A673 (cell line): ENCODE results near the gene LNX1. TPM values are rescaled to one million over a fixed set of nuclear protein-coding genes. Genes with fewer than 3 reads are reported as not detected.

Source experiments
- Bru-seq: library from RNA; stranded (reverse); fragments of 400-500 nt; gene quantifications from one replicate; lab custom pipeline; 2021; lab: Mats Ljungman, UMichigan
- BruChase-seq, 2 experiments: library from RNA; stranded (reverse); fragments of 400-500 nt; gene quantifications; one replicate each; lab custom pipeline; 2021; lab: Mats Ljungman, UMichigan
- BruUV-seq: library from RNA; stranded (reverse); fragments of 400-500 nt; replicated peaks from 2 replicates; lab custom pipeline; 2021; lab: Mats Ljungman, UMichigan
- CTCF ChIA-PET: fragments of 300-600 bp; sonication (Branson Sonifier 250); formaldehyde crosslinking; loops from one replicate; lab custom pipeline; 2022; ENCODE audit warnings: antibody characterized with exemption; lab: Charles Lee
- POLR2A ChIA-PET: fragments of 300-600 bp; sonication (Branson Sonifier 250); formaldehyde crosslinking; loops from one replicate; lab custom pipeline; 2022; ENCODE audit warnings: antibody characterized with exemption; ENCODE audit not compliant: low non-redundant PET; lab: Charles Lee
- DNase-seq: peaks from one replicate; pipeline ENCODE4 v3.0.0-alpha.2; 2015; ENCODE audit warnings: low spot score
- H3K27ac ChIP-seq: fragments of 200-600 bp; sonication (generic); 2 replicates; pipeline ENCODE4 v1.5.1; 2016; ENCODE audit warnings: mixed run types, low read depth, mild to moderate bottlenecking, mixed read lengths, antibody characterized with exemption, low read length; ENCODE audit not compliant: poor library complexity, severe bottlenecking
- H3K27me3 ChIP-seq: fragments of 200-600 bp; sonication (generic); replicated peaks from 2 replicates; pipeline ENCODE4 v1.6.1; 2017; ENCODE audit warnings: mixed run types, low read depth, mild to moderate bottlenecking, mixed read lengths, antibody characterized with exemption, low read length; ENCODE audit not compliant: insufficient read depth, poor library complexity
- H3K36me3 ChIP-seq: fragments of 200-600 bp; sonication (generic); 2 replicates; pipeline ENCODE4 v1.6.1; 2016; ENCODE audit warnings: mixed run types, mild to moderate bottlenecking, mixed read lengths, antibody characterized with exemption, low read length; ENCODE audit not compliant: insufficient read depth, poor library complexity, severe bottlenecking
- H3K4me1 ChIP-seq: fragments of 200-600 bp; sonication (generic); 2 replicates; pipeline ENCODE4 v1.6.1; 2017; ENCODE audit warnings: mixed run types, mild to moderate bottlenecking, mixed read lengths, antibody characterized with exemption, low read length; ENCODE audit not compliant: insufficient read depth, poor library complexity, severe bottlenecking
- H3K4me3 ChIP-seq: fragments of 200-600 bp; sonication (generic); 2 replicates; pipeline ENCODE4 v1.5.1; 2016; ENCODE audit warnings: low read depth, mixed run types, mild to moderate bottlenecking, mixed read lengths, low read length; ENCODE audit not compliant: poor library complexity, severe bottlenecking
- H3K9me3 ChIP-seq: fragments of 200-600 bp; sonication (generic); 2 replicates; pipeline ENCODE4 v1.6.1; 2016; ENCODE audit warnings: mixed run types, low read depth, mild to moderate bottlenecking, mixed read lengths, antibody characterized with exemption, low read length; ENCODE audit not compliant: poor library complexity, severe bottlenecking
- EZH2 ChIP-seq: fragments of 200-600 bp; sonication (generic); IDR thresholded peaks from 2 replicates; pipeline ENCODE4 v1.6.1; 2017; ENCODE audit warnings: borderline replicate concordance, low read depth, mild to moderate bottlenecking, mixed read lengths, antibody characterized with exemption, low read length; ENCODE audit not compliant: poor library complexity, severe bottlenecking
- intact Hi-C: fragments of 100-400 bp; cut with micrococcal nuclease; formaldehyde crosslinking; loops from one replicate; pipeline ENCODE4 v1.10.0; 2022; ENCODE audit not compliant: unreplicated experiment
- long read RNA-seq: library from polyadenylated mRNA; stranded (forward); transcript quantifications from one replicate; pipeline ENCODE4 v2.0.0, GENCODE V29; 2022
- total RNA-seq: library from RNA; stranded (reverse); gene quantifications from 2 replicates; pipeline ENCODE4 v1.2.3, GENCODE V29; 2021
- TF ChIP-seq, protein P1 (sequence below): fragments of 300-800, 200-600 bp; sonication (generic); conservative IDR thresholded peaks from 2 replicates; pipeline ENCODE4 v1.5.1; 2017; ENCODE audit warnings: low read depth, mild to moderate bottlenecking, antibody characterized with exemption, low read length, moderate library complexity, mixed read lengths

The LNX1 gene
- total RNA-seq (0.33 TPM in 1 of 2 replicates, not detected in the other), Bru-seq, nascent RNA (percentile 7 among the genes with signal in this experiment), BruChase-seq, experiment 1, labeled RNA remaining after a 2-hour chase (percentile 1 among the genes with signal in this experiment), BruChase-seq, experiment 2, labeled RNA remaining after a 6-hour chase (percentile 7 among the genes with signal in this experiment)
- long read RNA-seq = 0 reads

DNA sequence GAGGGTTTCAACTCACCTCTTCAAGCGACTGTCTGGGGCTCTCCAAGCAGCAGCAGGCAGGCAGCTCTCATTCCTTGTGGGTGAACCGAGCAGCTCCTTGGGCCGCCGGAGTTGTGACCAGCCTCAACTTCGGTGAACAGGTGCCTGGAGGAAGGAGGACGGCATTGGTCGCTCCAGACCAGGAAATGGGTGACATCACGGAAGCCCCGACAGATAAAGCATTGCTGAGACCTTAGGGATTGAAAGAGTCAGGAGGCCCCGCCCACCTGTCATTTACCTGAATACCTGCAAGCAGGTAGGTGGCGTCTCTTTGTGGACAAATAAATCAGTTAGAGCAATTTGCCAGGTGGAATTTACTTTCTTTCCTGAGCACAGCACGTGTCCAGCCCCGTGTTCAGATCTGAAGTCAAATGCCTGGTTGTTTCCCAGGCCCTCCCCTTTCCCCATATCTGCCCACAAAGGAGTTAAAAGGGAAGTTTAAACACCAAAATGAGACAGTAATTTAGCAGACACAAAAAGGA, at the start of gene LNX1:
Gene LNX1 (minus strand): TSS at position 115 of the 521 bp plus-strand sequence. CDS start 17,484 bp downstream, outside the sequence.
- ChIA-PET POLR2A (no interaction called here), CTCF (no interaction called here)
- H3K4me1 ChIP-seq = no peaks in the 10 kb centered on the region
- intact Hi-C loops = no loop called here
- H3K36me3 ChIP-seq = no peaks in the 10 kb centered on the region
- BruUV-seq = no TSS peak
- no peak within 1 kb of the TSS for H3K4me3 ChIP-seq
- H3K9me3 ChIP-seq = no peaks in the 10 kb centered on the region
- no peaks in the 10 kb centered on the region for H3K27me3 ChIP-seq
- no peak within 1 kb of the TSS for H3K27ac ChIP-seq
- DNase-seq = no peak
- no peak for TF ChIP-seq EZH2
- TF ChIP-seq, protein P1, sequence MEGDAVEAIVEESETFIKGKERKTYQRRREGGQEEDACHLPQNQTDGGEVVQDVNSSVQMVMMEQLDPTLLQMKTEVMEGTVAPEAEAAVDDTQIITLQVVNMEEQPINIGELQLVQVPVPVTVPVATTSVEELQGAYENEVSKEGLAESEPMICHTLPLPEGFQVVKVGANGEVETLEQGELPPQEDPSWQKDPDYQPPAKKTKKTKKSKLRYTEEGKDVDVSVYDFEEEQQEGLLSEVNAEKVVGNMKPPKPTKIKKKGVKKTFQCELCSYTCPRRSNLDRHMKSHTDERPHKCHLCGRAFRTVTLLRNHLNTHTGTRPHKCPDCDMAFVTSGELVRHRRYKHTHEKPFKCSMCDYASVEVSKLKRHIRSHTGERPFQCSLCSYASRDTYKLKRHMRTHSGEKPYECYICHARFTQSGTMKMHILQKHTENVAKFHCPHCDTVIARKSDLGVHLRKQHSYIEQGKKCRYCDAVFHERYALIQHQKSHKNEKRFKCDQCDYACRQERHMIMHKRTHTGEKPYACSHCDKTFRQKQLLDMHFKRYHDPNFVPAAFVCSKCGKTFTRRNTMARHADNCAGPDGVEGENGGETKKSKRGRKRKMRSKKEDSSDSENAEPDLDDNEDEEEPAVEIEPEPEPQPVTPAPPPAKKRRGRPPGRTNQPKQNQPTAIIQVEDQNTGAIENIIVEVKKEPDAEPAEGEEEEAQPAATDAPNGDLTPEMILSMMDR = no peak

DNA sequence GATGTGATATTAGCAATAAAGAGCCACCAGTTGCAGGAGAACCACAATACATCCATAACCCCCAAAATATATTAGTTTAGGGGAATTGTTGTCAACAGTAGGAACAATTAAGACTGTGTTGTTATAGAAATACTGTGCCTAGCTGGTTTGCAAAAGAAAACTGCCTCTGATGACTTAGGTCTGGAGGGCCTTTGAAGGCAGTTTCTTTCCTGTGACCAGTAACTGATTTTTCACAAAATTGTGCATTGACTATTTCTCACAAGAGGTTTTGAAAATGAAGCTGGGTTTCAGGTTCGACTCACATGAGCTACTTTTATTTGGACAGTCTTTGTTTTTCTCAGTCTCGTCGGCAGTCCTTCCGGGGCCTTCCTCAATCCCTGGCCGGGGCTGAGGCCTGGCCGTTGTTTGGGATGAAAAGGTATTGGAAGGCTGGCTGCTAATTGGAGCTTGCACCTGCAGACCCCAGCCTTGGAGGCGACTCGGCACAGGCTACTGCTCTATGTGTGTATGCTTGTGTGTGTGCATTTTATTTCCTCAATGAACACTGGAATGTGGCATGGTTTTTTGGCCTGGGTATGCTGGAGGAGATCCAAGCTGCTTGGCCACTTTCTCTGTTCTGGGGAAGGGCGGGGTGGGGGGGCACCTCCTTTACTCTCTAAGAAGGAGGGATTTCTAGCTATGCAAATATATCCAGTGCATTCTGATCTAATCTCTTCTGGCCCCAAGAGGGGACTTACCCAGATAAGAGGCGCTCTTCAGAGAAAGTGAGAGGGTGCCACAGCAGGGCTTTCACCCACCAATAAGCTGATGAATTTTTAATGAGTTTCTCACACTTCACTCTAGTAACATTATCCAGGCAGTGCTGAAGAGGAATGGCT, 49.5 kb upstream of the LNX1 start:
- intact Hi-C loops = no loop called here
- peak; percentile 10 for DNase-seq
- CTCF ChIA-PET = no interaction called here
- Histone ChIP-seq H3K4me1 (no peaks in the 10 kb centered on the region), H3K27me3 (peaks cover 17% of the 10 kb centered on the region), H3K36me3 (no peaks in the 10 kb centered on the region), H3K27ac (no peak overlapping the region), H3K9me3 (no peaks in the 10 kb centered on the region), H3K4me3 (no peak overlapping the region)
- no TSS peak for BruUV-seq
- TF ChIP-seq, protein P1 = no peak
- no peak for TF ChIP-seq EZH2
- POLR2A ChIA-PET = no interaction called here

DNA sequence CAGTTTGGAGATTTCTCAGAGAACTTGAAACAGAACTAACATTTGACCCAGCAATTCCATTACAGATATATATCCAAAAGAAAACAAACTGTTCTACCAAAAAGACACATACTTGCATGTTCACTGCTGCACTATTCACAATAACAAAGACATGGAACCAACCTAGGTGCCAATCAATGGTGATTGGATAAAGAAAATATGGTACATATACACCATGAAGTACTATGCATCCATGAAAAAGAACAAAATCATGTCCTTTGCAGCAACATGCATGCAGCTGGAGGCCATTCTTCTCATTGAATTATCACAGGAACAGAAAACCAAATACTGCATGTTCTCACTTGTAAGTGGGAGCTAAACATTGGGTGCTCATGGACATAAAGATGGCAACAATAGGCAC, 47.6 kb upstream of the LNX1 start:
- DNase-seq = no peak
- no peak overlapping the region for H3K4me3 ChIP-seq
- no peaks in the 10 kb centered on the region for H3K9me3 ChIP-seq
- H3K27ac ChIP-seq = no peak overlapping the region
- no peak for TF ChIP-seq EZH2
- TF ChIP-seq, protein P1 = no peak
- intact Hi-C loops = no loop called here
- H3K36me3 ChIP-seq = no peaks in the 10 kb centered on the region
- H3K4me1 ChIP-seq = no peaks in the 10 kb centered on the region
- POLR2A ChIA-PET = no interaction called here
- peaks cover 21% of the 10 kb centered on the region for H3K27me3 ChIP-seq
- CTCF ChIA-PET = no interaction called here
- no TSS peak for BruUV-seq
